Skin of body (tissue), 2 donors: ENCODE measurements around the gene MAP3K14. TPM values are rescaled to one million over a fixed set of nuclear protein-coding genes. Genes with fewer than 3 reads are reported as not detected.

Experiments used
- DNase-seq: peaks from one replicate; lab custom pipeline; 2025; lab: John Stamatoyannopoulos, UW
- total RNA-seq: library from RNA; depleted of rRNA; stranded (reverse); fragments of >200 nt; gene quantifications from one replicate; pipeline ENCODE4 v1.2.3, GENCODE V29; 2014

The MAP3K14 gene
- total RNA-seq, 1 donor from 2014 or later = 4.4 TPM

GRCh38 chr17:45223539-45224528 is 93.0 kb downstream of the MAP3K14 start:
- DNase-seq = no peak

GRCh38 chr17:45222996-45223538 is 93.8 kb downstream of the MAP3K14 start:
- no peak for DNase-seq

GRCh38 chr17:45222289-45222995 is 94.4 kb downstream of the MAP3K14 start:
- no peak for DNase-seq

- no peak for DNase-seq
Measured at GRCh38 chr17:45222014-45222288, 94.9 kb downstream of the MAP3K14 start.

GRCh38 chr17:45221081-45222013 is 95.5 kb downstream of the MAP3K14 start, which contains the start of gene FMNL1:
Gene FMNL1 (plus strand): TSS chr17:45221885. CDS start chr17:45222125, 240 bp downstream.
- no peak for DNase-seq

- no peak for DNase-seq
Measured at GRCh38 chr17:45220079-45220478, 96.7 kb downstream of the MAP3K14 start.

GRCh38 chr17:45218895-45219661 is 97.7 kb downstream of the MAP3K14 start:
- peak; percentile 96 for DNase-seq

Other genes with a start within 250 kb of the MAP3K14 start
- gene PLCD3, start 184.5 kb downstream of the MAP3K14 start, total RNA-seq = 14.1 TPM
- gene ACBD4, start 181.3 kb downstream of the MAP3K14 start, total RNA-seq = 4.6 TPM
- 21.8 TPM for gene HEXIM1, start 168.5 kb downstream of the MAP3K14 start, total RNA-seq
- gene HEXIM2, start 155.1 kb downstream of the MAP3K14 start, total RNA-seq = 3.3 TPM
- gene FMNL1, start 95.1 kb downstream of the MAP3K14 start, total RNA-seq = 8.3 TPM
- not detected for gene SPATA32, start 54.9 kb downstream of the MAP3K14 start, total RNA-seq
- gene ARHGAP27, start 115.8 kb upstream of the MAP3K14 start, total RNA-seq = 13.9 TPM
- 14.9 TPM for gene PLEKHM1, start 173.7 kb upstream of the MAP3K14 start, total RNA-seq